HG03342 (cell line): Measurements from ENCODE around the gene HYDIN.
"Not testable (repeated sequence)": the region's sequence is repeated elsewhere in the genome, so short reads cannot be mapped to it uniquely, and the experiment has no call there.

ENCODE experiments used
- ATAC-seq: cut with Tn5 transposase; IDR thresholded peaks from one replicate; pipeline ENCODE4 v1.9.1; 2021; ENCODE audit warnings: mild to moderate bottlenecking, moderate library complexity; ENCODE audit not compliant: unreplicated experiment

HYDIN gene

DNA sequence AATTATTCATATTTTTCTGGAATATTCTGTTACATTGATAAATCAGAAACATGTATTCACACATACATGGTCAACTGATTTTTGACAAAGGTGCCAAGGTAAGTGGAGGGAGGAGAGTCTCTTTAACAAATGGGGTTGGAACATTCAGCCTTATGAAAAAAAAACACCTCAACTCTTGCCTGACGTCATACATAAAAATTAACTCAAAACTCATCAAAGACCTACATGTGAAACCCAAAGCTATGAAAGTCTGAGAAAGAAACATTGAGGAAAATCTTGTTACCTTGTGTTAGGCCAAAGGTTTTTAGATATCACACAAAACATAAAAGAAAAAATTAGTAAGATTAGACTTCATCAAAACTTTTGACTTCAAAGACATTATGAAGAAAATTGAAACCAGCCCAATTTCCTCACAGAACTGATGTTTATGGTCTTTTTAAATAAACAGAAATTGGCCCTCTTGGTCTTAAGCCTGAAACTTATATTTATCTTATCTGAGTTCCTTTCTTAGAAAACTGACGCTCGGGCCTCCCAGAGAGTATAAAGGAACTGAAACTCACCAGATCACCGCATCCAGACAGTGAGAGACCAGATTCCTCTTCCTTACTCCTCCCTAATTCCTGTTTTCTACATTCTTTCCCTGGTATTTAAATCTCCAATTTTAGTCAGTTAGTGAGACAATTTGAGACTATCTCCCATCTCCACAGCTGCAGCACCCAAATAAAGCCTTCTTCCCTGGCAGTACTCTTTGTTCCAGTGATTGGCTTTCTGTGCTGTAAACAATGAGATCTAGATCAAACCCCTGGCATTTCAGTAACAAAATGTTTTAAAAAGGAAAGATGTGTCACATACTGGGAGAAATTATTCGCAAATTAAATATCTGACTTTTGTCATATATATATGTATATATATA lies 4.0 kb downstream of the HYDIN start:
- ATAC-seq, result no peak

DNA sequence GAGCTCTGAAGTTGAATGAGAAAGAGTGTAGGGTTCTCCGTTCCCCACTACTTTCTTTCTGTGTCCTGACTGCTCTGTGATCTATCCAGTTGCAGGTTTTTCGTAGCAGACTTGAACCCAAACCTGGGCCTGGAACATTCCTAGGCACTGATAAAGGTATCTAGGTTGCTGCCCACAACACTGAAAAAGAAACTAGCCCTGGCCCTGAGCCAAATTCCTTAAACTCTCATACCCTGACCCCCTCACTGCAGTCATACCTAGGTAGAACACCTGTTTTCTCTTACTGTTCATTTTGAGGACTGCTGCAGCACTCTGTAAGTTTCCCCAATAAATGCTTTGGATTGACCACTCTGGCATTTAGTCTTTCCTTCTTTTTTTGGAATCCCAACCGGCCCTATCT lies 5.4 kb downstream of the HYDIN start:
- ATAC-seq, result no peak

DNA sequence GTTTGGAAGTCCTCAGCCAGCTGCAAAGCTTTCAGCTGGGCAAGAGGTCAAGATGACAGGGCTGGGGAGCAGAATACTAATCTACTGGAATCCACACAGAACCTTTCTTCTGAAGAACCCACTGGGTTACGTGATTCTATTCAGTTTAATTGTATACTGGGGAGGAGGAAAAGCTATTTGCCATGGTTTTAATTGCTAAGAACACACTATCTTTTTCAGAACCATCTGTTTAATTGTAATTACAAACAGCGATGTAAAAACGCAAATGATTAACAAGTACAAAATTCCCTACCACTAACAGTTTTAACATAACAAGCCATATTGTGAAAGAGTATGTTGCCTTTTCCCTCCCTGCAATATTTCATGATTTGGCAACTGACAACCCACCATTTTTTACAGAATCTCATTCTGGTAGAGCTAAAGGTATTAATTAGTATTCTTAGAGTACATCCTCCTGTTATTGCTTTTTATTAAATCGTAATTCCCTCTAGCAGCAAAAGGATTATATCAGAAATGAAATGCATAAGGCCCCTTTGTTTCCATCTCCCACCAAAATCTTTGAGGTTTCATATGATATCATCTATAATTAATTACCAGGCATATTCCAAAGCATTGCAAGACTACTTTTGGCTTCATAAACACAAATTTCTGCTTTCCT lies 12.1 kb downstream of the HYDIN start:
- no peak for ATAC-seq

DNA sequence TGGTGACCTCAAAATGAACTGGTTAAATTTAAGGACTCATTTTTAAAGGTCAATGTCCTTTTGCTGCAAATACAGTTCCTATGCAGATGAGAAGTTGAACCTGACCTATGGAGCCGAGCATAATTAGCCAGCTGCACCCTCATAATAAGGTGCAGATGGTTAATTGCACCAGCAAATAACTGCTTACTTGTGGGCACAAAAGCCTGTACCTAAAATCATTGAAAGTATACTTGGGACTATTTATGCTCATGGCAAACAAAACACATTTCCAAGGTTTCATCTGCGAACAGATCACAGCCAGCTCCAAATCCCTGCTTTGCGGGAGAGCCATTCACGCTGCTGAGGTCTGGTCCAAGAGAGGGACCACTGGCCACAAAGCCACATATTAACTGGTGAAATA lies 13.0 kb downstream of the HYDIN start:
- ATAC-seq, result no peak

DNA sequence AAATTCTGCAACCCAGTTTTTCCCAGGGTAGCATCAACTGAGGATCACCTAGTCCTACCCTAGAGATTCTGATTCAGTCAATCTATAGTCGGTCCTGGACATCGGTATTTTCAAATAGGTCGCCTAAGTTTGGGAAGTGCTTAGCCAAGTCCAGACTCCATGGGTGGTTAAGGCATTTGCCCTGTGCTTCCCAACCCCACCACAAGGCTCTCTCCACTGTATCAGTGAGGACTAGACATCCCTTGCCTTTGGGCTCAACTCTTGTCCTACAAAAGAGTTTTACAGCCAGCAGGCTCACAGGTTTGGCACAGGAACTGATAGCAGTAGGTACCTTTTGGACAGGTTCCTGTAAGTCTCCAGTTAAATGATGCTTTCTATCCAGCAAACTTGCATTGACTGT lies 13.8 kb downstream of the HYDIN start:
- no peak for ATAC-seq

DNA sequence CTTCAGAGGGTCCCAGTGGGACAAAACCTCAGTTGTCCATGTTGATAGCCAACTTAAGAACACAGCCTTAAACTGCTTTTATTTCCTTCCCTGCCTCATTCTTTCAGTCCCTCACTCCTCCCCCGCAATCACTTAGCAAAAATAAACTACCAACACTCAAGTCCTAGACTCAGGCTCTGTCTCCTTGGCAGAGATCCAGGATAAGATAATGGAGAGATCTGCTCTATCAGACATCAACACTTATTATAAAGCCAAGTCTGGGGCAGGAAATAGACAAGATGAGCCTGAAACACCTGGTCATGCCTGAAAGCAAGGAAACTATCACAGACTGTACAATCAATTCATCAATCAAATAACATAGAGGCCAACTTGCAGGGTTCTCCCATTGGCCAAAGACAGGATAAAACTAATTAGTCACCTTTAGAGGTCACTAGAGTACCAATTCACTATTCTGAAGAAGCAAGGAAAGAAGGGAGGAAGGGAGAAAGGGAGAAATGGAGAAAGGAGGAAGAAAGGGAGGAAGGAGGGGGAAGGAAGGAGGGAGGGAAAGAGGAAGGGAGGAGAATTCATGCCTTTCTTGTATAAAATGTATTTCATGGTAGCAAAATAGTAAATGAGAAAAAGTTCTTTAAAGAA lies 15.7 kb downstream of the HYDIN start:
- no peak for ATAC-seq

DNA sequence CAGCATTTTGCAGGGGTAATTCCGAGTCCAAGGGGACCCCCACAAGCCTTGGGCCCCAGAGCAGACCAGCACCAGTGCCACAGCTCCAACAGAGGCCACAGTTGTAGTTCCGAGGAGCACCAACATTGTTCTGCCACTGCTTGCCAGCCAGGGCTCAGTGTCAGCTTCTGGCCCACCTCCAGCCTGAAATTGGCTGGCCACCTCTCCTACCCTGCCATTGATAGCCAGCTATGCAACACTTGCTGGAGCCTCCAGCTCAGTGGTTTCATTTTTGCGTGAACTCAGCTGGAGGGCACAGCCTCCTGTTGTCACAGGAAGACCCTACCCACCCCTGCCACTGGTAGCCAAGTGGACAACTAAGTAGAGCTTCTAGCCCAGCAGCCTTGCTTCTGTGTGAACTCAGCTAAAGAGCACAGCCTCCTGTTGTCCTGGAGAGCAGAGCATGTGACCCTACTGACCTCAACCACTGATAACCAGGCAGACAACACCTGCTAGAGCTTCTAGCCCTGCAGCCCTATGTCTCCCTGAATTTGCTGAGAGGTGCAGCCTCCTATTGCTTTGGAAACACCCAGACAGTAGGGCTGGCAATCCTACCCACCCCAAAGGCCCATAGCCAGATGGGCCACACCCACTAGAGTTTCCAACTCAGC lies 24.9 kb downstream of the HYDIN start:
- no peak for ATAC-seq

DNA sequence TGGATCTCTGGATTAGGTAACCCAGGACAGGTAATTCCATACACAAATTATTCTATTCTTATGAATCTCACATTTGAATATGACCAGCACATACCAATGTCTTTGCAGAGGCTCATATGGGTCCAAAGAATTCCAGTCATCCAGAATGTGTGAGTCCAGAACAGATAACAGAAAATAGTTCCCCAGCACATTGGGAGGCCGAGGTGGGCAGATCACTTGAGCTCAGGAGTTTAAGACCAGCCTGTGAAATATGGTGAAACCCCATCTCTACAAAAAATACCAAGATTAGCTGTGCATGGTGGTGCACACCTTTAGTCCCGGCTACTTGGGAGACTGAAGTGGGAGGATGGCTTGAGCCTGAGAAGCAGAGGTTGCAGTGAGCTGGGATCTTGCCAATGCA lies 26.9 kb downstream of the HYDIN start:
- ATAC-seq, result no peak

DNA sequence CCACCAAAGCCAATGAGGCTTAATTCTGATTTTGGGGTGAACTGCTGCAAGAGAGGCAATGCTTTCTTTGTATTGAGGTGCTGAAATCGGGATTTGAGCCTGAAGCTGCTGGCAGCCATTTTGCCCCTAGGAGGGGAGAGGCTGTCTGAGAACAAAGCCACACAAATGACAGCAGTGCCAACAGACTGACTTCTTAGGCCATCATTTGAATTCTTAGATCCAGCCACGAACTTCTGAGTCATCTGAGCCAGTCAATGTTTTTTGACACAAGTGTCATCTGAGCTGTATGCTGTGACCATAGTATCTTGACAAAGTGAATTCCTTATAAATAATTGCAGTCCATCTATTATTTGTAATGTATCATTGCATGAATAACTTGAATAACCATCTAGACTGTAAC lies 29.0 kb downstream of the HYDIN start:
- ATAC-seq, result no peak

DNA sequence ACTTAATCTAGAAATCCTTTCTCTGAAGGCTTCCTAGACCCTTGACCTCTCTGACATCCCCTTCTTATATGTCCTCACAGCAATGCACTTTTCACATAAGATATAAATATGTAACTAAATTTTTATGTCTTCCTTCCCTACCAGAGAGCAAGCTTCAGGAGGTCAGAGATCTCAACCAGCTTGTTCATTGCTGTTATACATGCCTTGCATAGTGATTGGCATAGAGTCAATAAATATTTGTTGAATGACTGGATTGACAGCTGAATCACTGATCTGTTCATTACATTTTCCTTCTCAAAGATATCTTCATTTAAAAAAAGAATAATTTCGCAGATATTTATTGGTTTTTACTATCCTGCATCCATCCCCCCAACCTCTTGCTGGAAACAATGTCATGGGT lies 29.5 kb downstream of the HYDIN start:
- ATAC-seq, result no peak

DNA sequence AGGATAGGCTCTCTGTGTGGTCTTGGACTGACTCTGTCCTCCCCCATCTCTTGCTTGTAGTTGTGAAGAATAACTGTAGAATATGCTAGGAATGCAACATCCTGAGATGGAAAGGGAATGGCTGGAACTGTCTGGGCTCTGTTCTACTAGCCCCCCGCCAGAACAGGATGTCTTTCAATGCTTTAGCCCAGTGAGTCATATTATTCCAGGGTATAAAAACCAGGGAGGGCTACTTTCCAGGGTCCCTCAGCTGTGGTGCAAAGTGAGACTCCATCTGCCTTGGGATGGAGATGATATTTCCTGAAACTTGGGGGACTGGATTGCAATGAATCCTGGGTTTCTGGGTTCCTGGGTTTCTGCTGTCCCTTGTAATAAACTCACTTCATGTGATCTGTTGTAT lies 32.1 kb downstream of the HYDIN start:
- ATAC-seq, result no peak

DNA sequence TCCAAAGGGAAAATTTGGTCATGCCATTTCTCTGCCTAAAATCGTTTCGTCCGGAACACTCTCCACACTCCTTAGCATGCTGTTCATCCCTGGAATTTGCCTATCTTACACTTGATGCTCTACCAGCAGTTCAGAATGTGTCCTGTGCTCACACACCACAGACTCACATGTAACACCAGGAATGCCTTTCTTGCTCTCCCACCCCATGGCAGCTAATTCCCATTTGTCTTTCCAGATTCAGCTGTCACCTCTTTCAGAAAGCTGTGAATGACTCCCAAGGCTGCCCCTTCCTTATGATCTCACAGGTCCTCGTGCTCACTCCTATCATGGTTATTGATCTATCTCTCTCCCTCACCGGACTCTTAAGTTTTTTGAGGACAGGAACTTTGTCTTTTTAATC lies 38.1 kb downstream of the HYDIN start:
- ATAC-seq, result no peak

DNA sequence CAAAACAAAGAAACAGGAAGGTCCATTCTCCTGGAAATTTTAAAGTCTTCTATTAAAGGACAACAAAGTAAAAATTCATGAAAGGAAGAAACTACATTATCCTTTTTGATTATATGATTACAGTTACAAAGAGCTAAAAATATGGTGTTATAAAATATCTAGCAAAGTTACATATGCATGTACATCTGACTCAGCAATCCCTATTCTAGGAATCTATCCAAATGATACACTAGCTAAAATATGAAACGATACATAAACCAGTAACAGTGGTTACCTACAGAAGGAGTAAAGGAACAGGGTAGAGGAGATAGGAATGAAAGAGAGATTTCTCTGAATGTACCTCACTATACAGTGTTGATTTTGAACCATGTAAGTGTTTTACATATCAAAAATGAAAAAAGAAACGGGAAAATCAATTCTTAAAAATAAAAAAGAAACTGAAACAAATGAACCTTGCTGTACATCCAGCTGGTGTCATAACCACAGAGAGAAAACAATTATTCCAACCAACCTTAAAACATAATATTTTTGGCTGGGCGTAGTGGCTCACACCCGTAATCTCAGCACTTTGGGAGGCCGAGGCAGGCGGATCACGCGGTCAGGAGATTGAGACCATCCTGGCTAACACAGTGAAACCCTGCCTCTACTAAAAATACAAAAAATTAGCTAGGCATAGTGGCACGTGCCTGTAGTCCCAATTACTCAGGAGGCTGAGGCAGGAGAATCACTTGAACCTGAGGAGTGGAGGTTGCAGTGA lies 41.4 kb downstream of the HYDIN start:
- no peak for ATAC-seq

DNA sequence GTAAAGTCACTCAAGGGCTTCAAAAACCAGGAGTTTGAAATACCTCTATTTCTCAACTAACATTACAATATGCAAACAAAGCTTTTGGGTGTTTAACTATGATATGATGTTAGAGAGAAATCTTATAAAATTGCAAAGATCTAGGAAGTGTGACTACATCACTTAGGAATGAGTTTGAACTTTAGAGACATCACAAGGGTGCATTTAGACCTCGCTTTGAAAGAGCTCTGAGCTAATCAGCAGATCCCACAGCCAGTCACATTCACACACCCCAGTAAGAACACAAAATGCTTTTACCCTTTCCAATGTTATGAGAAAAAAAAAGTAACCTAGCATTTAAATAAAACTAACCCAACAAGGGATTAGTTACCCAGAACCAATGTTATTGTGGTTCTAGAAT lies 45.2 kb downstream of the HYDIN start:
- ATAC-seq, result no peak

DNA sequence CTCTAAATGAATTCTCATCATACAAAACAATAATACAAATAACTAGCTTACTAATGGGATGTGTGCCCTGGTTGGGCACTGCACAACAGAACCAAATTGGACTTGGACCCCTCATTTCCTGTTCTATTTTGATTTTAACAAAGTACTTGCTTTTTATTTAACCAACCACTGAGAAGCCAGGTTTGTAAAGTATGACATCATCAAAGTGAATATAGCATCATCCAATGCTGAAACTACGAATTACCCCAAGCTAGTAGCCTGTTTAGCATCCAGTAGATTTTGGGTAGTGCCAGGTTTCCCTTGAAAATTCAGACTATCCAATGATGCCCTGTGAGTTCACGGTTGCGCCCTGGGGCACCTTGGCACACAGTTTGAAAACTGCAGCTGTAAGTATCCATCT lies 51.0 kb downstream of the HYDIN start:
- ATAC-seq, result no peak

DNA sequence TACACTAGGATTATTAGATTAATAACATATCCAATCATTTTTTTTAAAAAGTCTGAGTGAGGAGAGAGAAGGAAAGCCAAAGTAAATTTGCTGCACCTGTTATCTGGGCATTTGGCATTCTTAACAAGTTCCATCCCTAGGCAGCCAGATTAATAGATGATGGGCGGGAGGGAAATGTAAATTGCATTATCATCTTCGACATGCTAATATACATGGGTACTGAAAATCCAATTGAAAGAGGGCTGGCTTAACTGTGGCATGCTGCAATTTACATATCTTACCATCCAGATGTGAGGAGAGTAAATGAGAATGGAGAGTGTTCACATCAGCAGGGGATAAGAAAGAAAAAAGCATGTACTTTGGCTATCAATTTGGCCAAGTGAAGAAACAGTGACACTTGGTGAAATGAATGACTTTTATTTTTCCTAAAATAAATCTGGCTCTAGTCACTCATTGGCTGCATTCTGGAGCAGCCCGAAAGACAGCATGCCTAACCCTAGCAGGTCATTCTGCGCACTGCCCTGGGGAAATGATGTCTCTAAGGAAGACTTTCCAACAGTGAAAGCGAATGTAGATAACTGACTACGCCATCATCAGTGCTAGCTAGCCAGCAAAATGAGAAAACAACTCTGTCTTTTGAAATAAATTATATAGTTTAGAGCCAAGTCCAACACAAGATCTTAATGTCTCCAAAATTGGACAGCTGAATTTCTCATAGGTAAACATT lies 57.9 kb downstream of the HYDIN start:
- no peak for ATAC-seq

DNA sequence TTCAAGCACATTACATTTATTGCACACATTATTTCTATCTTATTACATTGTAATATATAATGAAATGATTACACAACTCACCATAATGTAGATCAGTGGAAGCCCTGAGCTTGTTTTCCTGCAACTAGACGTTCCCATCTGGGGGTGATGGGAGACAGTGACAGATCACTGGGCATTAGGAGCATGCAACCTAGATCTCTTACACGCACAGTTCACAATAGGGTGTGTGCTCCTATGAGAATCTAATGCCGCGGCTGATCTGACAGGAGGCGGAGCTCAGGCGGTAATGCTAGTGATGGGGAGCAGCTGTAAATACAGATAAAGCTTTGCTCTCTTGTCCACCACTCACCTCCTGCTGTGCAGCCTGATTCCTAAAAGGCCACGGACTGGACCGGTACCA lies 69.5 kb downstream of the HYDIN start:
- ATAC-seq, result not testable (repeated sequence)

DNA sequence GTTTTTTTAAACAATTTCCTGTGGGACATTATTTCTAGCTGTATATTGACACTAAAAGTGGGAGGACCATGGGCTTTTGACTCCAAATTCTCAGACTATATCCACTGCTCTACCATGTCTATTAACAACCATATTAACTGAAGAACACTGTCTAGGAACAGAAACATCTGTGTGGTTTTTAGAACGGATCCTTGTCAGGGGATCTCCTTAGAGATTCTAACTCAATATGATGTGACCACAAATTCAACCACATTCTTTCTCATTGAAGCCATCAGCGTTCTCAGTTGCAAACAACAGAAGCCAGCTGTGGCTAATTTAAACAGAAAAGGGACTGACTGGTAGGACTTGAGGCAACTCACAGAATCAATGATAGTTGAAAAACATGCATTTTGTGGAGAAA lies 73.2 kb downstream of the HYDIN start:
- not testable (repeated sequence) for ATAC-seq

DNA sequence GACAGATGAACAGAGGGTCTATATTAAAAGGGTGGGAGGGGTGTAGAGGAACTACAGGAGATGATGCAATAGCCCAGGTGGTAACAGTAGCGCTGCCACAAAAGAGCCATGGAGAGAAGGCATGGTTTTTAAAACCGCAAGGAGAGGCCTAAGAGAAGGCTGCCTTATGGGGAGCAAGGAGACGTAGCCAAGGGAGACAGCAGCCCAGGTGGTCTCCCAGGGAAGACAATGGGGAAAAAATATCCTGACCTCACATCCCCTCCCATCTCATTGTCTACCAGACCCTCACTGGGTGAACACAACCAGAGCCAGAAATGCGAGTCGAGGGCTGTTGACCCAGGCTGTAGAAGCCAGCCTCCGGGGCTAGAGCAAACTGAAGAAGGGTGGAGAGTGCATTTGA lies 77.2 kb downstream of the HYDIN start:
- ATAC-seq, result not testable (repeated sequence)

DNA sequence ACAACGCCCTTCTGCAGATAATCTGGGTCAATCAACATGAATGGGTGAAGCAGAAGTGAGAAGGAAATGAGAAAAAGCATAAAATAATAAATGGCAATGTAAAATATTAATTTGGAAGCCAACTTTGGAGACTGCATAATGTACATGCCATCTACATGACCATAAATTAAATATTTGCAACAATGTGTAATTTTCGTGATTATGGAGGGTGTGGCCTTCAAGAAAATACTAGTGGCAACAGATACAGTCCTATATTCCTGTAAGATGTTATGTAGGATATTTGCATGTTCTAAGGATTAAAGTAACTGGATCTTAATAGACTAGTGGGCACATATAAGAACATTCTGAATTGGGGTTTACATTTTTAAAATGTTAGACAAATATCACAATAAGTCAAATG lies 78.9 kb downstream of the HYDIN start:
- ATAC-seq, result not testable (repeated sequence)
